ENCODE results near the gene MTPN.

The MTPN gene

DNA sequence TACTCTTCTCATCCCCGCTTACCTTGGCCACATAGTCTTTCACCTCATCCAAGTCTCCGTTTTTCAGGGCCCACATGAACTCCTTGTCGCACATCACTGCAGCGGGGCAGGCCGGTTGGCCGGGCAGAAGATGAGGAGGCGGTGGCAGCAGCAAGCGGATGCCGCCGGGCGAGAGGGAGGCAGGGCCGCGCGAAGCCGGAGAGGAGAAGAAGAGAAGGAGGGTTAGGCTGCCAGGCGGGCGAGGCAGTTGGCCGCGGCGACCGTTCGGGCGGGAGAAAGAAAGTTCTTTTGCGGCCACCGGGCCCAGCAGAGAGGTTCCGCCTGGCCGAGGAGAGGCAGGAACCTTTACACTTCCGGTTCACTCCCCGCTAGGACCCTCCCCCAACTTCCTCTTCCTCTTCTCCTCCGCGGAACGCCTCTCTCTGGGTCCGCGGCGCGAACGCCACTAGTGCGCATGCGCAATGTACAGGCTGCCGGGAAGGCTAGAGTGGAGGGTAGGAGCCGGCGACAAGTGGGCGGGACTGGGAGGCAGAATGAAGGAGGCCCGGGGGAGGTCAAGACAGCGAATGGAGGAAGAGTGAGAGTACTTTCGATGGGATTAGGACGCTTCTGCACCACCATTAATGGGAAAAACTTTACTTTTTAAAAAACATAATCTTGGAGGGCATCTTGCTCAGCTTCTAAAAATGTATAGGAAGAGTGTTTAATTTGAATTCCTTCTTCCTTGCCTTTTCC, at the start of gene MTPN:
Gene MTPN (minus strand): TSS at position 353 of the 735 bp plus-strand sequence. CDS start 259 bp downstream, at position 94.
- DNase-seq: peak; percentile 99

DNA sequence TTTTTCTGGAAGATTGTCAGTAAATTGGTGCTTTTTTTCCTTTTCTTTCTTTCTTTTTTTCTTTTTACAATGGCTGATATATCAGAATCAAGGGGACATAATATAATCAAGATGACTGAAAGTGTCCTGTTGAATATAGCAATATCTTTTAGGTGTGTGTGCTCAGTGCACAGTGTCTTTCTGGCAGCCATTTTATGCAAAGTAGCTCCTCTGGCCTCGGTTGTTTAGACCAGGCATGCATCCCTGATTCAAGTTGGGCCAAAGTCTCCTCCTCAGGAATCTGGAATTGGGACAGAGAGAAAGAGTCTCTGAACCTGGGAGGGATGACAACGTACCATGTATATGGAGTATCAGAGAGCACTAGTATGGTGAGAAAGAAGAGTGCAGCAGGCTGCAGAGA, 49.0 kb upstream of the MTPN start:
- DNase-seq: no peak

DNA sequence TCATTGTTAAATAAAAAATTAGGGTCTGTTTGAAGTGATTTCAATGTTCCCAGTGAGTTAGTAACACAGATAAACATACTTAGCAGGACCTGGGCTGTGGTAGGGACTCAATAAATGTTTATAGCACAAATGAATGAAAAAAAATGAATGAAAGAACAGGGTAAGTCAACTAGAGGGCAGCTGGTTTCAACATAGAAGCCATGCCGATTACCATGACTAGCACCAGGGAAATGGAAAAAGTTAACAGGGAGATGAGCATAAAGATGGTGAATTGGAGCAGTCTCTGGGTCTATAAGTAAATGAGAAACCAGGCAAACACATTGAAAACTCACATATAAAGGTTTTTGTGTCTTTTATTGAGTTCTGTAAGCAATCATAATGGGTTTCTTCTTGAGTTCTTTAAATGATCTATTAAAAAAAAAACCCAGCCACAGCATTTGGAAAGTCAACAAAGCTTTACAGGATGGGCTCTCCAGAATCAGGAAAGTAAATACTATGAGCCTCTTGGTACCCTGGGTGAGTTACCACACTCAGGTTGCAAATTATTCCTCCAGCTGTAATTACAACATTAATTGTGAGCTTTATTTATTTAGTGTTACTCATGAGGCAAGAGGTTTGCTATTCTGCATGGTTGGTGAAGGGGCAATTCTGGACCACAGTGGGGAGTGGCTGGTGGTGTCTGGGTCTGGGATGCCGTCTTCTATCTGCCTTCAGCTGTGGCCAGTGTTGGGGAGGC, 46.1 kb upstream of the MTPN start:
- peak; percentile 59 to 85 for DNase-seq

GRCh38 chr7:136020556-136020955, 43.4 kb upstream of the MTPN start:
- DNase-seq: no peak

DNA sequence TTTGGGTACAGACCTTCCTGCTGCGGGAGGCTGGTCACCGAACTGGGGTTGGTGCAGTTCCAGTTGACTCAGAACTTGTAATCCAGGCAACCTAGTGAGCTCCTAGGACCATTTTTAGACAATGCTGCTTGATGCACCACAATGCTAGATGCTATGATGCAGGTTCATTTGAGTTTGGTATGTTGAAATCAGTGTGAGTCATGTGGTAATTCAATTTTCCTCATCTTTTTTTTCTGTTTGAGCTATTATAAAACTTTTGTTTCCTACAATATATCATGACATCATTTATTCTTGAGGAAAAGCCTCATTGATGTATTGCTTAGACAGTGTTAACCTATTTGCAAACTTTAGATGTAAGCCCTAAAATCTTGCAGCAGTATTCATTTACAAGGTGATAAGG, 40.9 kb upstream of the MTPN start:
- DNase-seq: no peak

- DNase-seq: no peak
Observed at GRCh38 chr7:136016649-136017395, 39.7 kb upstream of the MTPN start.

DNA sequence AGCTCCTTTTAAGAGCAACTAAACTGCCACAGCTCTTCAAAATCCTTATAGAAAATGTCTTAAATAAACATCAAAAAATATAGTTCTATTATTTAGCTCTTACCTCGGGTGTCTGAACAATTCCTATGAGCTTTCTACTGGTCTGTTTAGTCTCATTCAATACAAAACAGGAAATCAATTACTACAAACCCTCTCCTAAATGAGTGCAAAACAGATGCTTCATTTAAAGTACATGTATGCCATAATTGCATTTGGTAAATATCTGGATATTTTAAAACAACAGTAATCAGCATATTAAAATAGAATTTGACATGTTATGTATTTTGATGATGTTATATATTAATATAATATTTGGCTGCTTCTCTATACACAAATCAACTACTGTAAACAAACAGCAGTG, 38.5 kb upstream of the MTPN start:
- no peak for DNase-seq

GRCh38 chr7:136014659-136015058, 37.5 kb upstream of the MTPN start:
- no peak for DNase-seq

DNA sequence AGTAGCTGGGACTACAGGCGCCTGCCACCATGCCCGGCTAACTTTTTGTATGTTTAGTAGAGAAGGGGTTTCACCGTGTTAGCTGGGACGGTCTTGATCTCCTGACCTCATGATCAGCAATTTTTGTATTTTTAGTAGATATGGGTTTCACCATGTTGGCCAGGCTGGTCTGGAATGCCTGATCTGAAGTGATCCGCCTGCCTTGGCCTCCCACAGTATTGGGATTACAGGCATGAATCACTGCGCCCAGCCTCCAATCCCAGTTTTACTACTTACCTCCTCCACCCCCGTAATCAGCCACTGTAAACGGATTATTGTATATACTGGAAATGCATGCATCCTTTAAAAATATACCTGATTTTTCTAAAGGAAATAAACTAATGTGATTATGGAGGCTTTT, 35.1 kb upstream of the MTPN start:
- DNase-seq: no peak

- peak; percentile 51 to 73 for DNase-seq
Observed at GRCh38 chr7:136009488-136010079, 32.4 kb upstream of the MTPN start.

DNA sequence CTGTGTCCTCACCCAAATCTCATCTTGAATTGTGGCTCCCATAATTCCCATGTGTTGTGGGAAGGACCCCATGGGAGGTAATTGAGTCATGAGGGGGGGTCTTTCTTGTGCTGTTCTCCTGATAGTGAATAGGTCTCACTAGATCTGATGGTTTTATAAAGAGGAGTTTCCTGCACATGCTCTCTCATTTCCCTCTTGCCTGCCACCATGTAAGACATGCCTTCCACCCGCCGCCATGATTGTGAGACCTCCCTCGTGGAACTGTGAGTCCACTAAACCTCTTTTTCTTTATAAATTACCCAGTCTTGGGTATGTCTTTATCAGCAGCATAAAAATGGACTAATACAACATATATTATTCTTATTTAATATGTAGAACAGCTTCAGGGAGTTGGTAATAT, 29.0 kb upstream of the MTPN start:
- no peak for DNase-seq

DNA sequence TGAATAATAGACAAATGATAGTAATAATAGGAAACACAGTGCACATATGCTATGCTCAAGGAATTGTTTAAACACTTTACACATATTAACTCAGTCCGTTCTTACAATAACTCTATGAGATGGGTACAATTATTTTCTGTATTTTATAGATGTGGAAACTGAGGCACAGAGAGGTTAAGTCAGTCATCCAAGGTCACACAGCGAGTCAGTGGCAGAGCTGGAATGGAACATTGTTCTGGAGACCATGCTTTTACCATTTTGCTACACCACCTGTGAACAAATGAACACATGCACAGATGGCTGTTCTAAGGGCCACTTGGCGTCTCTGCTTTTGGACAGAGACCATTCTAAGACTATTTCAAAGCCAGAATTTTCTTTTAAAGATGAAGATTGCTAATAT, 26.9 kb upstream of the MTPN start:
- no peak for DNase-seq

DNA sequence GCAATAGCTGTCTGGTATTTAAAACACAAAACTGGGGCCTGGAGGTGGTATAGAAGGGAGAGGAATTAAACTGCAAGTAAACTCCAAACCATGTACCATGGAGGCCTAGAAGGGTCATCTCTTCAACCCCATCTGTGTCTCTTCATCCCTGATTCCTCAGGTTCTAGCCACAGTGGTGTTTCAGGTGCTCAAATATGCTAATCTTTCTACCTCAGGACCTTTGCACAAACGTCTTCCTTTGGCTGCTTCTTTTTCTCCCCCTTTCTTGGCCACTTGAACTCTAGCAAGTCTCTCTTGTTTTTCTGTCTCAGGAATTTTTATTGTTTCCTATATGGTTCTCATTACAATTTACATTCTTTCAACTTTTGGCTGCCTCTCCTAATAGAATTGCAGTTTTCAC, 25.6 kb upstream of the MTPN start:
- DNase-seq: no peak

- no peak for DNase-seq
Observed at GRCh38 chr7:136000288-136000913, 23.2 kb upstream of the MTPN start.

DNA sequence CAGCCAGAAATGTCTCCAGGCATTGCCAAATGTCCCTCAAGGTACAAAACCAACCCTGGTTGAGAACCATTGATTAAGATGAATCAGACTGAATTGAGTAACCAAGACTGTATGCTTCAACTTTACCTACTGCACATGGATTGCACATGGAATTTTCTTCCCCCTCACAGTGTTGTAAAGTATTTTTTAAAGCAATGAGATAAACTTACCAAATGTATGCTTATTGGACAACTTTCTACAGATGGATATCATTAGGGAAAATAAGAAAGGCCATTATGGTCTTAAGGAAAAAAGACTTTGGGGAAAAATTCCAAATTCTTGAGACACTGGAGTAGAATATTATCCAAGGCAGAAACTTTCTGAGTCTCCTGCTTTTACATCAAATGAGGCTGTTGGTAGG, 20.9 kb upstream of the MTPN start:
- DNase-seq: no peak

- DNase-seq: no peak
Observed at GRCh38 chr7:135995748-135996147, 18.6 kb upstream of the MTPN start.

DNA sequence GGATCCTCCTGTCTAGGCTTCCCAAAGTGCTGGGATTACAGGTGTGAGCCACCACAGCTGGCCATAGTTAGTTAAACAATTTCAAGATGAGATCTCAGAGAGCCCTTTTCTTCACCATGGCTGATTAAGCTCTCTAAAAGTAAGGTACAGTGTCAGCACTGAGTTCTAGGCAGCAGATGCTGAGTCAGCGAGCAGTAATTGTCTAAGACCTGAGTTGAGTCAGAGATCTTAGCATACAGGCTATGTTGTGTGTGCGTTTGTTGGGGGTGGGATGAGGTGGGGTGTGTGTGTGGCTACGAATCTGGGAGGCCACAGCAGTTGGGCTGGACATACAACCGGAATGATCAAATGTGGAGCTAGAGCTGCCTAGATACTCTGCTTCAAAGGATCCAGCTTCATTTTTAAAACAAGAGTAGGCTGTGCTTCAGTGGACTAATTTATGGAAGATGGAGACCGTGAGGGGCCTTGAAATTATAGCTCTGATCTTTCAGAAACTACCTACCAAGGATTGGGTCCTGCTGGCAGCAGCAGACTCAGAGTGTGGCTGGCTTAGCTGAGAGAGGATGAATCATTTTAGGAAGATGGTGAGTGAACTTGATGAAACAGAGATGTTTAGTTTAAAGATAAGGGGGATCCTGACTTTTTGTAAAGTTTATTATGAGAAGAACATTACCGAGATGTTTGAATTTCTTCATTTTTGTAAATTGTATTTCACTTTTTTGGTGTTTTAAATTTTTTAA, 17.5 kb upstream of the MTPN start:
- no peak for DNase-seq

GRCh38 chr7:135993950-135994349, 16.8 kb upstream of the MTPN start:
- DNase-seq: no peak

DNA sequence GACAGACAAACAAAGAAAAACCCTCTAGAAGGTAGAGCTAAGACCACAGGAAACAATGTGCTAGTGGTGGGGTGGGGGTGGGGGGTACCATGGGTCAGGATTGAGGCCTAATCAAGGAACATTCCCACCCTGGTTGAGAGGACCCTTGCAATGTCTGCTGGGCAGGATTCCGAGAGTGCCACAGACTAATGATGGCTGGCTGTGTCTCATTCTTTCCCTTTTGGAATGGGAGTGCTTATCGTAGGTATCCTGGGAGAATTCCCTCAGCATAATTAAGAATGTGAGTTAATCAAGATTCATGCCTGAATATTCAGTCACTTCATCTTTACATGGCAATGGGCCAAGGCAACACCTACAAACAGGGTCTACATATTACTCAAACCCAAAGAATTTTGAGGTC, 14.7 kb upstream of the MTPN start:
- DNase-seq: no peak

DNA sequence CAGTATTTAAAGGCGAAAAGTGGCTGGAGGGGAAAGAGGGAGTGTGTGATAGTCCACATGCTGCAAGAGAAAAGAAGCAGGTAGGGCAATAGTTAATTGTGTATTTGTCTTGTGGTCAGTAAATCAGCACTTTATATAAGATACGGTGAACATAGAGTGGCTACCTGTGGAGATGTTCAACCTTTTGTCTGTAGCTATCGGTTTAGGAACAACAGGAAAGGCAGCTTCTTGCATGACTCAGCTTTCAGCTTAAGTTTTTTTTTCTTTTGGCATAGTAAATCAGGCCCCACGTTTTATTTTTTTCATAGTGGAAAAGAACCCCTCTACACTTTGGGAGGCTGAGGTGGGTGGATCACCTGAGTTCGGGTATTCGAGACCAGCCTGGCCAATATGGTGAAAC, 14.2 kb upstream of the MTPN start:
- no peak for DNase-seq

GRCh38 chr7:135990258-135990657, 13.1 kb upstream of the MTPN start:
- no peak for DNase-seq

- DNase-seq: no peak
Observed at GRCh38 chr7:135981958-135982646, 4.9 kb upstream of the MTPN start.
